Stimulated activated CD8-positive, alpha-beta memory T cell treated with anti-CD3 and anti-CD28 coated beads, Interleukin-7, amount 100 ng/mL, for 1 hour (primary cell): Measurements from ENCODE around the gene FOSL1.

Experiments used
- DNase-seq, 2 donors: peaks; one replicate each; pipeline ENCODE4 v3.0.0-alpha.2; 2020; ENCODE audit warnings: low read depth in 2 of 2

FOSL1 gene

DNA sequence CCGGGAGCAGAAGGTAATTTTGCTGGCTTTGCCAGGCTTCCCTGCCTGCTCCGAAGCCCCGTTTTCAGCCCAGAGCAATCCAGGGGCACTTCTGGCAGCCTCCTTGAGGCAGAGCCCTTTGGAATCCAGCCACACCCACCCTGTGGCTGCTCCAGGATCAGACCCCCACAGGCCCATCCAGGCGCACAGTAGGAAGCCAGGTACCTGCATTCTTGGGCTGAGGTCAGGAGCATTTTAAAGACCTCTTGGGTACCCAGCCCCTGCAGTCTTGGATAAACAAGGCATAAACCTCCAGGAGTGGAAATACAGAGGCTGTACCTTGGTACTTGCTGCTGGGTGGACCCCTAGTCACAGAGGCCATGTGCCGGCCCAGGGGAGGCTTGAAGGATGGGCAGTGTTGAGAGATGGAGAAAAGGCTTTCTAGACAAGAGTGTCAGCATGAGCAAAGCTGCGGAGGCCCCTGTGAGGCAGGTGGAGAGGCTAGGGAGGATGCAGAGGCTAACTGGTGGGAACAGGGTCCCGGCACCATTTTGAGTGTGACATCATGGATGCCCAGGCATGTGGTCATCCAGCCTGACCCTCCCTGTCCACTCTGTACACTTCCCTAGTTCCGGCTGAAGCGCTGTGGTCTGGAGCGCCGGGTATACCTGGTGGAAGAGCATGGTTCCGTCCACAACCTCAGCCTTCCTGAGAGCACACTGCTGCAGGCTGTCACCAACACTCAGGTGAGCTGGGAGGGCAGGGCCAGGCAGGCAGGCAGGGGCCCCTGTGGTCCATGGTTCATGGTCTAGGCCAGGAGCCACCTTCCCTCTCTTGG is 36.1 kb downstream of the FOSL1 start:
- DNase-seq = no peak

DNA sequence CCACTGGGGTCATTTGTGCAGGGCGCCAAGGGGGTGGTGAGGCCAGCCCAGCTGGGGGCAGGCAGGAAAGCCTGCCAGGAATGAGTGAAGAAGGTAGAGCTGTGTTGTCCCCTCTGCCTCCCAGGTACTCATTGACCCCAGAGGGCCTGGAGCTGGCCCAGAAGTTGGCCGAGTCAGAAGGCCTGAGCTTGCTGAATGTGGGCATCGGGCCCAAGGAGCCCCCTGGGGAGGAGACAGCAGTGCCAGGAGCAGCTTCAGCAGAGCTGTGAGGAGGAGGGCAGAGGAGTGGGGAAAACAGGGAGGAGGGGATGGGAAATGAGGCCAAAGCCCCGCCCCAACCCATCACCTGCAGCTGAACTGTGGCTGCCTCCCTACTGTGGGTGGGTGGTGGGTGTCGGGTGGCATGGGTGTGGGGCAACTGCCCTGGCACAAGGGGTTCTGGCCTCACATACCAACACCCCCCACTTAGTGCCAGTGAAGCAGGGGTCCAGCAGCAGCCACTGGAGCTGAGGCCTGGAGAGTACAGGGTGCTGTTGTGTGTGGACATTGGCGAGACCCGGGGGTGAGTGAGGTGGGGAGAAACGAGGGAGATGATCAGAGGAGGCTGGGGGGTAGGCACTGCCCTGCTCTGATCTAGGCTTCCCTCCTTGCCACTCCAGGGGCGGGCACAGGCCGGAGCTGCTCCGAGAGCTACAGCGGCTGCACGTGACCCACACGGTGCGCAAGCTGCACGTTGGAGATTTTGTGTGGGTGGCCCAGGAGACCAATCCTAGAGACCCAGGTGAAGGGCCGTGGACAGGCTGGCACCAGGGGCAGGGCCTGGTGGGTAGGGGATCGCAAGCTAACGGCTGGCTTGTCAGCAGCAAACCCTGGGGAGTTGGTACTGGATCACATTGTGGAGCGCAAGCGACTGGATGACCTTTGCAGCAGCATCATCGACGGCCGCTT is 37.0 kb downstream of the FOSL1 start:
- DNase-seq = no peak

DNA sequence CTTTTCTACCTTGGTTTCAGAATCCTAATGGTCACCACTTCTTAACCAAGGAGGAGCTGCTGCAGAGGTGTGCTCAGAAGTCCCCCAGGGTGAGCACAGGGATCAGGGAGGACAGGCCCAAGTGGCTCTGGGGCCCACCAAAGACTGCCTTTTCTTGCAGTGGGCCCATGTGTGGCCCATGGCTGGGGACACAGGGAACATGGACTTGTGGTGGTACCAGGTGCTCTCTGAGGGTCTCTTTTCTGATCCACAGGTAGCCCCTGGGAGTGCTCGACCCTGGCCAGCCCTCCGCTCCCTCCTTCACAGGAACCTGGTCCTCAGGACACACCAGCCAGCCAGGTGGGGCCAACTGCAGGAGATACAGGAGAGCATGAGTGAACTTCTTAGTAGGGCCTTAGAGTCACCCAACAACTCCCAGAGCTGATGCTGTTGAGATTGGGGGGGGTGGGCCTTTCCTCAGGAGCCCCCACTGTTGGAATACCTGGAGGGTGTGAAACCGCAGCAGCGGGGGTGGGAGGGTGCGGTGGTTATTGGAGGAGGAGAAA is 37.9 kb downstream of the FOSL1 start:
- DNase-seq = no peak

DNA sequence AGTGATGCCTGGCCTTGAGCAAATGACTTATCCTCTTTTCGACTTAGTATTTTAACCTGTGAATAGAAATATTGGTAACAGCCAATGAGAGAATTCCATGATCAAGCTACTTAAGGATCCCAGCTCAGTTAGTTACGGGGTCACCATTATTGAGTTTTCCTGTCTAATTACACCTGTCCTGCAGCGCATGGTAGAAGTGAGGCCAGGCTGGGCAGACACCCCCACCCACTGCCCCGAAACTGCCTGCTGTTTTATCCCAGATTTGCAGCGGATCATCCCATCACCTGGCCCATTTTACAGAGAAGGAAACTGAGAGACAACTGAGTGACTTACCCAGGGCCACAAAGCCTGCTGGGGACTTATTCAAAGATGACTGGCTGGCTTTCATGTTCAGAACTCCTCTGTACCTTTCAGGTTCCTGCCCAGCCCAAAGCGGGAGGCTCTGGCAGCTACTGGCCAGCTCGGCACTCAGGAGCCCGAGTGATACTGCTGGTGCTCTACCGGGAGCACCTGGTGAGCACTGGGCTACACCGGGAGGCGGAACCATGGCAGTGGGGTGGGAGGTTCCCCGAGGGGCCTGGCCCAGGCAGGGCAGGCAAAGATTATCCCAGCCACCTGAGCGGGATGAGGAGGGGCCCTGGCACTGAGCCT is 38.5 kb downstream of the FOSL1 start:
- DNase-seq = no peak

DNA sequence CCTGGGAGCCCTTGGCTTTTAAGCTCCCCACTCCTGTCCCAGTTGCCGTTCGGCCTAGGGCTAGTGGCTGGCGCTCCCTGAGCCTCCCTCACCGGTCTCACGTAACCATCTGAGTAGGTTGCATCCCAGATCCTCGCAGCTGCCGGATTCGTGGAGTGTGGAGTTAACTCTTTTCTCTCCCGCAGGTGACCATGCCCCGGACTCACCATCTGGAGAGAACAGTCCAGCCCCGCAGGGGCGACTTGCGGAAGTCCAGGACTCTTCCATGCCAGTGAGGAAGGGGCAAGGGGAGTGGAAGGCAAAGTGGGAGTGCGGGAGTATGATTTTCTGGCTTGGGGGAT is 39.1 kb downstream of the FOSL1 start:
- DNase-seq = no peak

DNA sequence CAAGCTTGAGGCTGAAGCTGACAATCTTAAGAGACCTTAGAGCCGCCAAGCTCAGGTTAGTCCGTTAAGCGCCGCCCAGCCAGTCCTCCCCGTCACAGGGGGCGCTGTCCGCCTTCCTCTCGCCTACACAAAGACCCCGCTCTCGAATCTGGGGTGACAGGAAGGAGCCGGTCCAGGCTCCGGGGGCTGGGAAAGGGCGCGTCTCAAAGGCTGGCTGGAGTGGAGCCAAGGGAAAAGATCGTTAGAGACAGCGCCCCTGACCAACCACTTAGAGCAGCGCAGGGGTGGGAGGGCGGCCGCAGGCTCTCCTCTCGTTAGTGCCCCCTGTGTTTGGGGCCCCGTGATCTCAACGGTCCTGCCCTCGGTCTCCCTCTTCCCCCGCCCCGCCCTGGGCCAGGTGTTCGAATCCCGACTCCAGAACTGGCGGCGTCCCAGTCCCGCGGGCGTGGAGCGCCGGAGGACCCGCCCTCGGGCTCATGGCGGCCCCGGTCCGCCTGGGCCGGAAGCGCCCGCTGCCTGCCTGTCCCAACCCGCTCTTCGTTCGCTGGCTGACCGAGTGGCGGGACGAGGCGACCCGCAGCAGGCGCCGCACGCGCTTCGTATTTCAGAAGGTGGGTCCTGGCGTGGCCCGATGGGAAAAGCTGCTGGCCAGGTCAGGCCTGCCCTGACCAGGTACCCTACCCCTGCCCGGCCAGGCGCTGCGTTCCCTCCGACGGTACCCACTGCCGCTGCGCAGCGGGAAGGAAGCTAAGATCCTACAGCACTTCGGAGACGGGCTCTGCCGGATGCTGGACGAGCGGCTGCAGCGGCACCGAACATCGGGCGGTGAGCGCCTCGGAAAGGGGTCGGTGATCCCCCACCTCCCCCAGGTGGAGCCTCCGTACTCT is 39.7 kb downstream of the FOSL1 start, which contains the start of gene MUS81:
MUS81 (plus strand) TSS at position 156 of the 887 bp plus-strand sequence; CDS start at position 477, 321 bp downstream.
- peak; percentile 95 to 96 for DNase-seq

DNA sequence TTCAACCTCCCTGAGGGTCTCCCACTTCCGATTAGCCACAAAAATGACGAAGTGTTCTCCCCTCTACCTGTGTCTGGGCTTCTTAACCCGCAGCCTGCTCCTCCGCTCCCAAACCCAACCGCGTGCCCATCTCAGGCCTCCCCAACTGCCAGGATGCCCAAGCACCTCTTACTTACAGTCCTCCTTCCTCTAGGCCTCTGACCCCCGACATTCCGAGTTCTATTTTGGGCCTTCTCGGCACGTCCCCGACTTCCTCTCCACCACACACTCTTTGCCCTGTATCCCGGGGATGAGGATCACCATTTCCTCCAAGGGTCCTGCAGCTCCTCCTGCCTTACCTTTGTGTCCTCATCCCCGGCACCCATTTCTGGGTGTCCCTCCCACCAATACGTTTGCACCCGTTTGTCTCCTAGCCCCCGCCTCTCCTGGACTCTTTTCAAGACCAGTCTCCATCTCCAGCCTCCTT is 40.3 kb downstream of the FOSL1 start:
- DNase-seq = no peak

DNA sequence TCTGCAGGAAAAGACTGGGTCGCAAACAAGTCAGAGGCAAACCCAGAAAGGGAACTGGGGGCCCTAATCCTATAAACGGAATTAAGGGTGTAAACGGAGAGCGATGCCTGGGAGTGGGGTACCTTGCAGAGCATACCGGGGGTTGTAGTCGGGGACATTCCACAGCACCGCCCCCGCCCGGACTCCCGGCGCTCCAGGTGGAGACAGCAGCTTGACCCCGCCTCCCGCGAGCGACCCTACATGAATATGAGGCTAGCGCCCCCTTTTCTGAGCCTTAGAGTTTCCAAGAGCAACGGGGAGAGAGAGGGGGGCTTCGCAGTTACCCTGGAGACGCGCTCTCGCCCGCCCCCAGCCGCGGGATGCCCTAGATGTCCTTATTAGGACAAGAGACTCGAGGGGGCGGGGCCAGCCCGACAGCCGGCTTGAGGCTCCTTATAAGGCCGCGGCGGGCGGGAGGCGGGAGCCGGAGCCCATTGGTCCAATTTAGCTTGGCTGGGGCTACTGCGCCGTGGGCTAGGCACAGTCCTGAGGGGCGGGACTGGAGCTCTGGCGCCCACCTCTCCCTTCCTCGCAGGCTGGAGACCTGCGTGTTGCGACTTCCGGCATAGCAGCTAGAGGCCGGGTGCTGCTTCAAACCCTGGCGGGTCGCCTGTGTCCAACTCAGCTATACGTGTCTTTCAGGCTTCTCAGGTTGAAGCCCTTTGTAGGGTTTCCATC is 40.9 kb downstream of the FOSL1 start:
- DNase-seq = peak; percentile 93 to 94

DNA sequence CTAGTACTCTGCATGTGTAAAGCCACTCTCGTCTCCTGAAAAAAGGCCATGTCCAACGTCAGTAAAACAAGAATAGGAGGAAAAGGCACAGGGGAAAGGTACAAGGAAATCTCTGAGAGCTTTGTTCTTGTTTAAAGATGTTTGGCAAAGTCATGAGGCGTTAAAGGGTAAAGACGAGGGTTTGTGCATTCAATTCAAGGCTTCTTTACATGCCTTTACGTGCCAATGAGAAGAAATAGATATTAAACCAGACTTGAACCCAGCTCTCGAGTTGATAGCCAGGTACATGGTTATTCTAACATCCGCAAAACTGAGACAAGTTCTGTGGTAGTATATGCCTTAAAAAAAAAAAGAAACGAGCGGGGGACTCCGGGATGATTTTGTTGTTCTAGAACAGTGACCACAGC is 41.5 kb downstream of the FOSL1 start:
- no peak for DNase-seq

DNA sequence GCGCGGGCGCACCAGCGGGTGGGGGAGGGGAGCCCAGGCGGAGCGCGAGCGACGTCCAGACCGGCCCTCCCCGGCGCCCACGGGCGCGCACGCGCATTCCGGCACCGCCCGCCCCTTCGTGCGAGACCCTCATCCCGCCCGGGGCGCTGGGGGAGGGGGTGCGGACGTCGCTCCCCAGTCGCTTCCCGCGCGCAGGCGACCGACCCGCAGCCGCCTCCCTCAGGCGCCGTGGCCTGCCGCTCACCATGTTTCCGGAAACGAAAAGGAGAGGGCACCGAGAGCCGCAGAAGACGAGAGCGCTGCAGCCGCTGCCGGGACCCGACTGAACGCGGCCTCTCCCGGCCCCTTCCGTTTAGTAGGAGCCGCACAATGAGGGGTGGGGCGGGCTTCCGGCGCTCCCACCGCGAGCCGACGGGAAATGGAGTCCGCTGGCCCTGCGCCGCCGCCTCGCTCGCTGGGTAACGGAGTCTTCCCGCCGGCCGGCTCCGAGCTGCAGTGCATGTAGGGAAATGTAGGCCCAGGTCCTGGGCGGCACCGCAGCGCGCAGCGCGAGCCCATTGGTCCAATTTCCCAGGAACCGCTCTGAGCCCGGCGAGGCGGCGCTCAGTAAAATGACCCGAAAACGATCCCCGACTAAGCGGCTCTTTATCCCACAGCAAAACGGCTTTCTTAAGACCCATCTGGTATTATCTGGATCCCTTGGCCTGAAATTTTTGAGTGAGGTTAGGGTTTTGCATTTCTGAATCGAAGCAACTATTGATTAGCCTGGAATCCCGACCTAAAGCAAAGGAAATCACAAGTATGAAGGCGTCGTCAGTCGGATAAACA is 42.1 kb downstream of the FOSL1 start, which contains the start of gene CFL1:
CFL1 (minus strand) TSS at position 328 of the 828 bp plus-strand sequence; CDS start at position 247, 81 bp downstream.
- DNase-seq = peak; percentile 93

DNA sequence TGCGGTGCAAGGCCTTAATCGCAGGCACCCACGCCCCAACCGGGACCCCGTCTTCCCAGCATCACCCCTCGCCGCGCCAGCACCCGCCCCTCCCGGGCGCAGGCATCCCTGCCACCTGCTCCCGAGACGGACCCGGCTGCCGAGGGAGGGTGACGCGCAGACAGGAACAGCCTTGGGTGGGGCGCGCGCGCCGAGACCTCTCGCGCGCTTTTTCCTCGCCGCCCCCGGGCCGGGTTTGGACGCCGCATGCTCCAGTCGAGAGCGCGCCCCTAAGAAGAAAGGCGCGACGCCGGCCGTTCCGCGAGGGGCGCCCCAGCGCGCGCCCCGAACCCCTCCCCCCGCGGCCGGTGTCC is 42.7 kb downstream of the FOSL1 start:
- peak in 1 of 2 donors; percentile 40 for DNase-seq

DNA sequence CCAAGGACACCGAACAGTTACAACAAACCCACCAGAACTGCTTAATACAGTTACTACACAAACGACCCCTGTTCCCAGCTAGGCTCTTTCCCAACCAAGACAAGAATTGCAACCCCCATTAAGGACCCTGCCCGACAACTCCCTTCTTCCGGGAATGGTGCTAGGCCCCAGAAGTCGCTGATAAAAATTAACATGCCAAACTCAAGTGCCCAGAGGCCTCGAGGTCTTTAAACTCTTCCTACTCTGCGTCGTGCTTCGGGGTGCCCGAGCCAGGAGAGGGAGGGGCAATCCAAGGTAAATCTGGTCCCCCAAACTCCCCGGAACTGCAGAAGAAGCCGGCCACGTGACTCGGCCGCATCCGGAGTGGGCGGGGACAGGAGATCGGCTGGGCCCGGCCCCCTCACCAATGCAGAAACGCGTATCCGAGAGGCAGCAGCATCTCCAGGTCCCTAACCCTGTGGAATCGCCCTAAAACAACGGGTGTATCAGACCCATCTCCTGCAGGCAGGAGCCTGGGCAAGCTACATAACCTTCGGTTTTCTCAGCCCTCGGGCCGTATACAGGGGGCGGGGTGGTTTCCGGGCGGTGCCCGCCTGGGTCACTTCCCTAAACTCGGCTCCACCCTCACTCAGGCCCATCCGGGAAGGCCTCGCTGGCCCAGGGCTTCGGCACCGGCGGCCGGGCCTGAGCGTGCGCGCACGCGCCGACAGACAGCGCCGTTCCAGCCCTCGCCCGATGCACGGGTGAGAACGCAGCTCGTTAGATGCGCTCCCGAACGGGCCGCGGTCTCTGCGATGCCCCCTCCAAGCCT is 43.3 kb downstream of the FOSL1 start:
- peak; percentile 72 to 73 for DNase-seq

DNA sequence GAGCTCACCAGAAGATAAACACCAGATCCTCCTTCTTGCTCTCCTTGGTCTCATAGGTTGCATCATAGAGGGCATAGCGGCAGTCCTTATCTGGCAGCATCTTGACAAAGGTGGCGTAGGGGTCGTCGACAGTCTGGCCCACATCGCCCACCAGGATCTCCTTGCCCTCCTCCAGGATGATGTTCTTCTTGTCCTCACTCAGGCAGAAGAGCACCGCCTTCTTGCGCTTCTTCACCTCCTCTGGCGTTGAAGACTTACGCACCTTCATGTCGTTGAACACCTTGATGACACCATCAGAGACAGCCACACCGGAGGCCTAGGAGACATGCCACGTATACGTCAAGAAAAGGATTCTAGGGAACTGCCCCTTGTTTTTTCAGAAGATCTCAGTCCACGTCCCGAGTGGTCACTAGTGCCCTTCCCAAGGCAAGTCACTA is 44.2 kb downstream of the FOSL1 start:
- no peak for DNase-seq

DNA sequence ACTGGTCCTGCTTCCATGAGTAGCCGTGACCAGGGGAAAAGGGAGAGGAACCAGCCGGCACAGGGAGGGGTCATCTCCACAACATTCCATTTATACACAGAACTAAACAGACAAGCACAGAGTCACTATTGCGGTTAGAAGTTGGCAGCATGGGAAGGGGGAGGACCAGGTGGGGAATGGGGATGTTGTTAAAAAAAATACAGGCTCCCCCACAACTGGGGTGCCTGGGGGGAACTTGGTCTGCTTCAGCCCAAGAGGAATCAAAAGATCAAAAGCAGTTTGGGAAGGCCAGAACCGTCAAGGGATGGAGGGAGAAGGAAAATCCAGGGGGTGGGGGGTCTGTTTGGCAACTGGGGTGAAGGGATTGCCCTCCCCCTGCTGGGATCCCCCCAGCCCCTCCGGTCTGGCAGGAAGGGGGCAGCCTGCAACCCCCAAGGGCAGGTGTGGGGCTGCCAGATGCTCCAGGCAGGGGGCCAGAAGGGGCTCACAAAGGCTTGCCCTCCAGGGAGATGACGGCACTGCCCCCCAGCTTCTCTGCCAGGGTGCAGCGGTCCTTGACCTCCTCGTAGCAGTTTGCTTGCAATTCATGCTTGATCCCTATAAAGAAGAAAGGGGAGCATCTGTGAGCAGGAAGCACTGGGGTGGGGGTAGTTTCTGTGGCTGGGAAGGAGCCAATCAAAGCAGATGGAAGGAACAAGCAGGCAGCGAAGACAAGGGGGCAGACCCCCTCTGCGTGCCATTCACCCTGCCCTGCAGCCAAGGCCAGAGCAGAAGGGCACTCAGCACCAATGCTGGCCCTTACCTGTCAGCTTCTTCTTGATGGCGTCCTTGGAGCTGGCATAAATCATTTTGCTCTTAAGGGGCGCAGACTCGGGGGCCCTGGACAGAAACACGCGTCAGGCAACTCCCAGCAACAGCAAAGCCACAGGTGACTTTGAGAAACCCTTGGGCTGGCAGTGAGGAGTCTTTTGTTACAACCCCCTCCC is 45.0 kb downstream of the FOSL1 start:
- DNase-seq = no peak

DNA sequence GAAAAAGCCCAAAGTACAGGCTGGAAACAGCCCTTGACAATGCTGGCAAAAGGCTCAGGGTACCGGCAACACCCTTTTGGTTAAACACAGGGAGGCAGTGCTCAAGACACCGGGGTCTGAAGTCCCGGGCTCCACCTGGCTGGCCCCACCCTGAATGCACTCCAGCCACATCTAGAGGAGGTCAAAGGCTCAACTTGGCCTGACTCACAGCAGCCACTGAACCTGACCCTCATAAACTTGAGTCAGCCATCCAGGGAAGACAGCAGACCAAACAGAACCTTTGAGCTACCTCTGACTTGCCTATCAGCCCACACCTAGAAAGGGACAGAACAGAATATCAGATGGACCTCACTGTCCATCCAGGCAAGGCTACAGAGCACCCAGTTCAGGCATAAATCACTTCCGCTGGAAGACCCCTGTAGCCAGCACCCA is 46.0 kb downstream of the FOSL1 start:
- DNase-seq = no peak

DNA sequence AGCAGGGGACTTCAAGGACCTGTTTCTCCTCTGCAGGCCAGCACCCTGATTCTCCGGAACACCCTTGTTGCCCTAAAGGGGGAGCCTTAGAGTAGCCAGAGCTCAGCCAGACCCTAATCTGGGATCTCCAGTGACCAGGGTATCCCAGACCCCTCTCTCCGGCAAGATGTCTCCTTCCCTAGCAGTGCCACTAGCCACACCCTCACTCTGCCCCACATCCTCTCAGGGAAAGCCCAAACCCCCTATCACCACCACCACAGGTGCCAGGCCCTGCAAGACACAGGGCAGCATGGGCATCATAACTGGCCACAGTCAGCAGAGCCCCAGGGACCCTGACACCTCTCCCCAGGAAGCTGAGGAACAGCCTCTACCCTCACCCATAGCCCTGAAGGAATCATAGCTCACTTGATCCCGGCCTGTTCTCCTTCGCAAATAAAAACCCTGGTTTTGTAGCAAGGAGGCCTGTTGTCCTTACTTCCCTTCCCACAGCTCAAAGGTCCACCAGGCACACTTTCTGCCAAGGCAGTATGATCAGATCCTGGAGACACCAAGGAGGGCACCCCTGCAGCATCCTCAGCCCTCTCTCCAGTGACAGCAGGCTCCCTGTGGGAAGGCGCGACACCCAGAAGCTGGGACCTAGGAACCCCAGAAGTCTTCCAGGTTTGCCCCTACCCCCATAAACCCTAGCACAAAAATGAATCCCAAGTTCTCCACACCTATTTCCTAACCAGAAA is 46.8 kb downstream of the FOSL1 start:
- no peak for DNase-seq
